GM19452 (cell line): ENCODE data around the gene GBP6.
"Not testable (repeated sequence)": the region's sequence is repeated elsewhere in the genome, so short reads cannot be mapped to it uniquely, and the experiment has no call there.

Source experiments
- ATAC-seq: cut with Tn5 transposase; IDR thresholded peaks from one replicate; pipeline ENCODE4 v1.9.1; 2021; ENCODE audit not compliant: unreplicated experiment

Gene GBP6

DNA sequence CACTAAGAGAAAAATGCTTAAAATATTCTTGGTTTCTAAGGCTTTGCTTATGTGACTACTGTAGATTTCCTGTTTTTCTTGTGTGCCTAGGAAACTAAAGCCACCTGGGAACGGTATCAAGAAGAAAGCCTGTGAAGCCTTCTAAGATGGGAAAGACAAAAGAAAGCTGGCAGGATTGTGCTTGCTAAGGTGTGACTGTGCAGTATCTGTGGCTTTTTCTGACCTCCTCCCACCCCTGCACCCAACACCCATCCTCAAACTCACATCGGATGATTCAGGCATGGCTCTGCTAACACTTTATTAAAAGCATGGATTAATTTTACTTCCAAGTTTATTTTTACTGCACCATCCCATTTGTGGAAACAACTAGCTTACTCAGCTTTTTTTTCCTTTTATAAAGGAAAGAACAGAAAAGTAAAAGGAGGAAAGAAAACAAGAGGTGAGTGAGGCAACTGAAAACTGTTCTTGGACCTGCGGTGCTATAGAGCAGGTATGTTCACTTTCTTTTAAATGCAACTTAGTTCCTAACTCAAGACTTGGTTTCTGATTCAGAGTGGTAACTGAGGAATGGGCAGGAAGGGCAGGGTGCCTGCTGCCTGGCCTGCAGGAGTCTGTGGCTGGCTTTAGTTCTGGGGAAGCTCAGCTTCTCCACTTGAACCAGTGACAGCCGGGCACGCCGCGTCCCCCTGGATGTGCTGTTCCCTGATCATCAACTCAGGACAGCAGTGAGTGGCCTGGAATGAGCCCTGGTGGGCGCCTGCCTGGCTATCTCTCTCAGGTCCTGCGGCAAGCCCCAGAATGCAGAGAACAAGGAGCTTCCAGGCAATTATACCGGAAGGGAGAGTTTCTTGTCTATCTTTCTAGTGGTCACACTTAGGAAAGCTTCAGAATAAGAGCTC, at the start of gene GBP6:
Gene GBP6, plus strand, starts transcription at position 422 of the 899 bp plus-strand sequence. CDS start 4,493 bp downstream, outside the sequence.
- ATAC-seq: peak; percentile 28

DNA sequence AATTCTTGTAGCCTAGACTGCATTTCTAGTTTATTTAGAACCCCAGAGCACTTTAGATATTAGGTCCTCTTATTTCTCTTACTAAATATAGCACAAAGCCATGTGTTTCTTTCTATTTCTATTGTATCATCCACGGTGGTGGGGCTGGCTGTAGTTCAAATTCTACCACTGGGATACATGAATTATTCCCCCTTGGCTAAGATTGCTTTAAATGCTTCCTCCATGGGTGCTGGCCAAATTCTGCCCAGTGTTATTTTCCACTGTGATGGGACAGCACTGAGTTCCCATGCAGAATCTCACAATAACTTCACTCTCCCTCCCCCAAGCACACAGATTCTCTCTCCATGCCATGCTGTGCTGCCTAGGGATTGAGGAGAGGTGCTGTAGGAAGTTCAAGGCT, 41.5 kb upstream of the GBP6 start:
- no peak for ATAC-seq

DNA sequence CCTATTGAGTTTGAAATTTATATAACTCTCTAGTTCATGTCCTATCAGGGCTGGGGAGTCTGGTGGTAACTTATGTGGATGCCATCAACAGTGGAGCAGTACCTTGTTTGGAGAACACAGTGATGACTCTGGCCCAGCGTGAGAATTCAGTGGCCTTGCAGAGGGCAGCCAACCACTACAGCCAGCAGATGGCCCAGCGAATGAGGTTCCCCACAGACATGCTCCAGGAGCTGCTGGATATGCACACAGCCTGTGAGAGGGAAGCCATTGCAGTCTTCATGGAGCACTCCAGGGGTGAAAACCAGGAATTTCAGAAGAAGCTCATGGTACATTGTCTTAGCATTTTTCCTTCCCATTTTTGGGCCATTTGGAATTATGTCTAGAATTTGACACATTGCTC, 32.0 kb upstream of the GBP6 start:
- no peak for ATAC-seq

- no peak for ATAC-seq
These were observed 31.4 kb upstream of the GBP6 start for GRCh38 chr1:89332461-89332860.

DNA sequence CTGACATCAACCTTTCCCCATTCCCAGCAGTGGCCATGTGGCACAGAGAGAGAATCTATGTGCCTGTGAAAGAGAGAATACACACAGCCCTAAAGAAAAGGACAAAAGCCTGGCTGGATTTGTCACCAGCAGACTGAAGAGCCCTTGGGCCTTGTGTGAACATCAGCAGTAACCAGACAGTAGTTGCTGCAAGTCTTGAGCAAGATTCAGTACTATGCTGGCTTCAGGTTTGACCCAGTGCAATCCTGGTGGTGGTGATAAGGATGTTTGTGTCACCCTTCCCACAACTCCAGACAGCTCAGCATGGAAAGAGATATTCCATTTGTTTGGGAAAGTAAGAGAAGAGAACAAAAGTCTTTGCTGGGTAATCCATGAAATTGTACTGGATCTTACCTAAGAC, 28.4 kb upstream of the GBP6 start:
- no peak for ATAC-seq

DNA sequence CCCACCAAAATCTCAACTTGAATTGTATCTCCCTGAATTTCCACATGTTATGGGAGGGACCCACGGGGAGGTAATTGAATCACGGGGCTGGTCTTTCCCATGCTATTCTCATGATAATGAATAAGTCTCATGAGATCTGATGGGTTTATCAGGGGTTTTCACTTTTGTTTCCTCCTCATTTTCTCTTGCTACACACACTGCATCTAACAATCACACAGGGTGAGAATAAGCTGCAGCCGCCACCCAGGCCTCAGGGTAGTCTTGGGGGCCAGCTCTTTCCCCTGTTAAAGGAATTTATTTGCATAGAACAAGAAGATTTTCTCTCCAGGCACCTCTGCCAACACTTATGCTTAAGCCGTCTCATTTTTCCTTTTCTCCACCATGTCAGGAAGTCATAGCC, 26.0 kb upstream of the GBP6 start:
- ATAC-seq: no peak

- ATAC-seq: no peak
These were observed 24.8 kb upstream of the GBP6 start for GRCh38 chr1:89339039-89339438.

DNA sequence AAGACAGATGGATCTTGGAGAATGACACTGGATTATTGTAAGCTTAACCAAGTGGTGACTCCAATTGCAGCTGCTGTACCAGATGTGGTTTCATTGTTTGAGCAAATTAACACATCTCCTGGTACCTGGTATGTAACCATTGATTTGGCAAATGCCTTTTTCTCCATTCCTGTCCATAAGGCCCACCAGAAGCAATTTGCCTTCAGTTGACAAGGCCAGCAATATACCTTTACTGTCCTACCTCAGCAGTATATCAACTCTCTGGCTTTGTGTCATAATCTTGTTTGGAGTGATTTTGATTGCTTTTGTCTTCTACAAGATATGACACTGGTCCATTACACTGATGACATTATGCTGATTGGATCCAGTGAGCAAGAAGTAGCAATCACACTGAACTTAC, 18.4 kb upstream of the GBP6 start:
- ATAC-seq: not testable (repeated sequence)

- ATAC-seq: no peak
These were observed 16.6 kb upstream of the GBP6 start for GRCh38 chr1:89347296-89347695.

DNA sequence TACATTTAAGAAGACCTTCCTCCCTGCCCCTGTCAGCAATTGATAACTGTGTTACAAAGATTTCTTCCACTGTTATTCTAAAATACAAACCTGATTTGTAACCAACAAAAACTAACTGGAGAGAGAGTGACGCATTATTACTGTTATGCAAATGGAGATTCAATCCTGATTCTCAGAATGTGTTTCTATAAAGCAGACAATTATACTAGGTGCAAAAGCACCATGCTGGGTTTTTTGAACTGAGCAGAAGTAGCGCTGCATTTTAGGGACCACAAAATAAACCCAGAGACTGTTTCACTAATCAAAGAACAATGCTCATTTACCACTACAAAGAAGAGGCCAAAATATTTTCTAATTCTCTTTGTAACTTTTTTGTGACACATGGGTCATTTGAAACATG, 13.6 kb upstream of the GBP6 start:
- no peak for ATAC-seq

GRCh38 chr1:89351597-89352311, 12.1 kb upstream of the GBP6 start:
- no peak for ATAC-seq

DNA sequence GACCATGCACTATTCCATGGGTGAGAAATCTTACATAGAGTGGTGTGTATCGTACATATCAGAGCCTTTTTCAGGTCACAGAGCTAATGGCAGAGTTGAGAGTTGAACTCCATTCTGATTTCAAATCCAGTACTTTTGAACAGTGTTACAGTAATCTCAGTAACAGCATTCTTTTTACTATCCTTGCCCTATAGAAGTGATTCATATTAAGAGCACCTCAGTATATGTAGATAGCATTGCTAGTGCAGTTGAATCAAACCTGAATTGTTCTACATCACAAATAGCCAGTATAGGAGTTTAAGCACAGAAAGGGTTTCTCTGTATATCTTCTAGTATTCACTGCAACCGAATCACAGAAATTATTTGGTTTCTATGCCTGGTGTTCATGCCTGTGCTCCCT, 11.4 kb upstream of the GBP6 start:
- ATAC-seq: no peak

DNA sequence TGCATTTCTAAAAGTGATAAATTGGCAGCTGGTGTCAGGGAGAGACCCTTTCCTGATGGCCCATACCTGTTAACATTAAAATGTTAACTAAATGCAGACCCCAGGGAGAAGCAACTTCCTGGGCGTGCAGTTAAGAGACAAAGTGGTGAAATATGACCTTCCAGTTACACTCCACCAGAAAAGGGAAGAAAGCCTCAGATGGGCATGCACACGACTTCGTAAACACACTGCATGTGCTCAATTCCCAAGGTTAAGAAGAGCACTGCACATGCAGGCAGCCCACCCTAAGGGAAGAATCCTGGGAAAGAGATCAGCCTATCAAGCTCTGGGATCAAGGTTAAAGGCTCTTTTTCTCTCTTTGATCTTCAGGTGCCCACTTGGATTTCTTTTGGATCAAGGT, 9.7 kb upstream of the GBP6 start:
- no peak for ATAC-seq

DNA sequence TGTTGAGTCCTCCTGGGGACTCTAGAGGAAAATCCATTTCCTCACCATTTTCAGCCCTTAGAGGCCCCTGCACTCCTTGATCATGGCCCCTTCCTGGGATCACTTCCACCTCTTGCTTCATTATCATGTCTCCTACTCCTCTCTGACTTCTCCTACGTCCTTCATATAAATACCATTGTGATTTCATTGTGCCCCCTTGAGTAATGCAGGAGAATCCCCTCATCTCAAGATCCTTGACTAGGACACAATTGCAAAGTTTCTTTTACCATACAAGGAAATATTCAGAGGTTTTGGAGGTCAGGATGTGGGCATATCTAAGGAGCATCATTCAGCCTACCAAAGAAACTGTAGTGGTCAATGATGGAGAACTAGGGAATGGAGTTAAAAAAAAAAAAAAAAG, 8.8 kb upstream of the GBP6 start:
- no peak for ATAC-seq

DNA sequence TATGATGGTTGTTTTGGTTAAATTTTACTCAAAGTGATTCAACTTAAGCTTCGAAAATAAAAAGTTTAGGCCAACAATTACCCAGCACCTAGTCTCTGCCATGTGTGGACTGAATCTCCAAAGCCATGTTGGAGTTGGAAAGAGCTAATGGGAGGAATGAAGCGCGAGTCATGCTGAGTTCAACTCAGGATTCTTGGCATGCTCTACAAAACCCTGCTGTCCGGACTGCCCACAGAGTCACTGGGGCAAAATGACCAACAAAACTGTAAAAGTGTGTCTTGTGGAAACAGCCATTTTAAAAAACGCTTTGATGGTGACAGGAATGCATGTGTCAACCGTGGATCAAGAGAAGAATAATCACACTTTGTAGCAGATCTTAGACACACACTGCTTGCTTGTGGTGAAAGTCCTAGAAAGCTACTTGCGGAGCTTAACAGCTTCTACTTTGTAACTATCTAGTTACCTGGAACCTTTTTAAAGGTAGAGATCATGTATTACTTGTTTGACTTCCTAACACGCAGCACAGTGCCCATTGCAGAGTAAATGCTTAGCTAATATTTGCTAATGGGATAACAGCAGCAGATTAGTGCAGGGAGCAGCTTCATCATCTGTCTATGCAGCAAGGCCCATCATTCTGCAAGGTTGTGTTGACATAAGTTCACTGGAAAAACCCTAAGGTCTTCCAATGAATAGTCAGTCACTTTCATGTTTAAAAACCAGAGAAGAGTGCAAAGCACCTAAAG, 7.0 kb upstream of the GBP6 start:
- ATAC-seq: no peak

- peak; percentile 68 for ATAC-seq
These were observed 5.5 kb upstream of the GBP6 start for GRCh38 chr1:89358287-89358893.

DNA sequence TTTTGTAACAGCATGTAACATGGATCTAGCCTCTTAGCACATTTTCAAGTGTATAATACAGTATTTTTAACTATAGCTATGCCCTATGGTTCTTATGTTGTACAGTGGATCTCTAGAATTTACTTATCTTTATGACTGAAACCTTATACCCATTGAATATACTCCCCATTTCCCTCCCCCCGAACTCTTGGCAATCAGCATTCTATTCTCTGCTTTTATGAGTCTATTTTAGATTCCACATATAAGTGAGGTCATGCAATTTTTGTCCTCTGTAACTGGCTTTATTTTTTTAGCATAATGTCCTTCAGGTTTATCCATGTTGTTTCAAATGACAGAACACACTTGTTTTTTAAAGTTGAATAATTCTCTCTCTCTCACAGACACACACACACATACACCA, 3.1 kb upstream of the GBP6 start:
- no peak for ATAC-seq

GRCh38 chr1:89361681-89362080, 2.2 kb upstream of the GBP6 start:
- ATAC-seq: no peak

- ATAC-seq: peak; percentile 94
These were observed 663 bp upstream of the GBP6 start for GRCh38 chr1:89363196-89363595.

DNA sequence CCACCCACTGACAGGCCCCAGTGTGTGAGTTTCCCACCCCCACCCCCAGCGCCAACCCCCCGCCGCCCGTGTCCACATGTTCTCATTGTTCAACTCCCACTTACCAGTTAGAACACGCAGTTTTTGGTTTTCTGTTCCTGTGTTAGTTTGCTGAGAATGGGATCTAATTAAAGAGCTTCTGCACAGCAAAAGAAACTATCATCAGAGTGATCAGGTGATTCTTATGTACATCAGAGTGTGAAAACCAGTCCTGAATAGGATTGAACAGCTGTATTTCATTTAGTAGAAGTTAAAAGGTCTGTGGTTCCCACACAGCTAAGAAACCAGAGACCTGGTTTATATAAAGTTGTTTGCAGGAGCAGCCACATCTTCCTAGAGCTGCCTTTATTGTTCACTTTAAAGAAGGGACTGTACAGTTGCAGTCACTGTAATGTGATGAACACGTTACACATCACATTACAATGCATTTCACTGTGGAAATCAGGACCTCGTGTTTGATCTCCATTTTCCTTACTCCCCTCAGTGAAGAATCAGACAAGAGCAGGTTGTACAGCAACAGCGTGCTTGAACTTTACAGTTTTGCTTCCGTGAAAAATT, 1.2 kb downstream of the GBP6 start:
- no peak for ATAC-seq

- no peak for ATAC-seq
These were observed 3.4 kb downstream of the GBP6 start for GRCh38 chr1:89367221-89367620.
